IMR-90 (cell line): Measurements from ENCODE around the gene LRRC4C. TPM values are rescaled to one million over a fixed set of nuclear protein-coding genes. Genes with fewer than 3 reads are reported as not detected.

Experiments used
- ATAC-seq: fragments of 200-7000 bp; cut with Tn5 transposase; 2 replicates; pipeline ENCODE4 v1.9.1; 2020; ENCODE audit warnings: low read depth, mild to moderate bottlenecking, moderate library complexity
- BruUV-seq: library from RNA; stranded (reverse); fragments of 400-500 nt; replicated peaks from 2 replicates; lab custom pipeline; 2021; lab: Mats Ljungman, UMichigan
- CTCF ChIA-PET: fragments of 300-600 bp; formaldehyde crosslinking; extraction: SDS; loops from one replicate; lab custom pipeline; 2021; ENCODE audit warnings: antibody characterized with exemption; lab: Yijun Ruan, JAX
- POLR2A ChIA-PET: fragments of 300-600 bp; sonication (Branson Sonifier 250); formaldehyde crosslinking; loops from one replicate; lab custom pipeline; 2022; ENCODE audit warnings: antibody characterized with exemption; ENCODE audit not compliant: unreplicated experiment; lab: Charles Lee
- DNase-seq: peaks from one replicate; pipeline ENCODE4 v3.0.0; 2013
- H2AFZ ChIP-seq: replicated peaks from 2 replicates; pipeline ENCODE3; 2013; ENCODE audit warnings: low read length, mild to moderate bottlenecking; ENCODE audit not compliant: poor library complexity
- H2AK5ac ChIP-seq: 2 replicates; pipeline ENCODE4 v1.6.1; 2013; ENCODE audit warnings: low read depth, low read length, inconsistent platforms
- H2AK9ac ChIP-seq: replicated peaks from 2 replicates; pipeline ENCODE3; 2013; ENCODE audit warnings: mild to moderate bottlenecking, low read depth, low read length, moderate library complexity; ENCODE audit not compliant: poor library complexity
- H2BK120ac ChIP-seq: 2 replicates; pipeline ENCODE4 v1.6.1; 2013; ENCODE audit warnings: low read depth, low read length, inconsistent platforms
- H2BK15ac ChIP-seq: 3 replicates; pipeline ENCODE4 v1.6.1; 2013; ENCODE audit warnings: low read depth, low read length, inconsistent platforms
- H2BK20ac ChIP-seq: 2 replicates; pipeline ENCODE4 v1.6.1; 2013; ENCODE audit warnings: low read depth, mild to moderate bottlenecking, inconsistent platforms, low read length, moderate library complexity
- H2BK5ac ChIP-seq: 2 replicates; pipeline ENCODE4 v1.6.1; 2013; ENCODE audit warnings: mild to moderate bottlenecking, low read depth, low read length, inconsistent platforms; ENCODE audit not compliant: poor library complexity, severe bottlenecking
- H3K14ac ChIP-seq: replicated peaks from 2 replicates; pipeline ENCODE4 v1.6.1; 2013; ENCODE audit warnings: low read depth, low read length, inconsistent platforms
- H3K18ac ChIP-seq: 2 replicates; pipeline ENCODE4 v1.6.1; 2013; ENCODE audit warnings: low read depth, low read length, control low read depth
- H3K23ac ChIP-seq: 2 replicates; pipeline ENCODE4 v1.6.1; 2013; ENCODE audit warnings: low read depth, low read length, inconsistent platforms
- H3K27ac ChIP-seq: 2 replicates; pipeline ENCODE4 v1.5.1; 2013; ENCODE audit warnings: mild to moderate bottlenecking, control low read depth, low read length; ENCODE audit not compliant: insufficient read depth
- H3K27me3 ChIP-seq: 2 replicates; pipeline ENCODE4 v1.6.1; 2013; ENCODE audit warnings: low read length; ENCODE audit not compliant: control insufficient read depth, insufficient read depth
- H3K36me3 ChIP-seq: 2 replicates; pipeline ENCODE4 v1.6.1; 2013; ENCODE audit warnings: low read length, mixed read lengths; ENCODE audit not compliant: control insufficient read depth, insufficient read depth
- H3K4ac ChIP-seq: 2 replicates; pipeline ENCODE4 v1.6.1; 2013; ENCODE audit warnings: low read depth, low read length, inconsistent platforms
- H3K4me1 ChIP-seq: 2 replicates; pipeline ENCODE4 v1.6.1; 2013; ENCODE audit warnings: low read length, mixed read lengths; ENCODE audit not compliant: control insufficient read depth, insufficient read depth
- H3K4me2 ChIP-seq: 2 replicates; pipeline ENCODE4 v1.6.1; 2013; ENCODE audit warnings: low read depth, mild to moderate bottlenecking, control low read depth, low read length, moderate library complexity
- H3K4me3 ChIP-seq: 2 replicates; pipeline ENCODE4 v1.5.1; 2013; ENCODE audit warnings: low read depth, mild to moderate bottlenecking, control low read depth, low read length, moderate library complexity; ENCODE audit not compliant: insufficient read depth
- H3K56ac ChIP-seq: 2 replicates; pipeline ENCODE4 v1.6.1; 2013; ENCODE audit warnings: low read length, inconsistent platforms; ENCODE audit not compliant: insufficient read depth; ENCODE audit errors: extremely low read depth
- H3K79me1 ChIP-seq, 2 experiments: 2 replicates each; pipeline ENCODE4 v1.6.1; 2013; ENCODE audit warnings: low read length in 2 of 2, inconsistent platforms in 1 of 2, low read depth in 1 of 2
- H3K9ac ChIP-seq: 2 replicates; pipeline ENCODE4 v1.6.1; 2013; ENCODE audit warnings: low read depth, low read length, control low read depth
- H3K9me1 ChIP-seq: 2 replicates; pipeline ENCODE4 v1.6.1; 2013; ENCODE audit warnings: low read length, inconsistent platforms; ENCODE audit not compliant: insufficient read depth
- H3K9me3 ChIP-seq: 2 replicates; pipeline ENCODE4 v1.6.1; 2013; ENCODE audit warnings: low read length; ENCODE audit not compliant: control insufficient read depth, insufficient read depth
- H4K20me1 ChIP-seq: 2 replicates; pipeline ENCODE4 v1.6.1; 2013; ENCODE audit warnings: low read length, inconsistent platforms; ENCODE audit not compliant: insufficient read depth
- H4K5ac ChIP-seq: 2 replicates; pipeline ENCODE4 v1.6.1; 2013; ENCODE audit warnings: mild to moderate bottlenecking, low read depth, low read length, control low read depth
- H4K8ac ChIP-seq, 2 experiments: 2 replicates each; pipeline ENCODE4 v1.6.1; 2013; ENCODE audit warnings: low read depth in 2 of 2, low read length in 2 of 2, control low read depth in 1 of 2, inconsistent platforms in 1 of 2
- H4K91ac ChIP-seq: 2 replicates; pipeline ENCODE4 v1.6.1; 2013; ENCODE audit warnings: low read depth, low read length, inconsistent platforms; ENCODE audit not compliant: insufficient read depth
- BHLHE40 ChIP-seq: fragments of 150-350 bp; IDR thresholded peaks from 2 replicates; pipeline ENCODE4 v1.6.1; 2016; ENCODE audit warnings: mild to moderate bottlenecking, low read depth, low read length
- CEBPB ChIP-seq: IDR thresholded peaks from 2 replicates; pipeline ENCODE4 v1.6.1; 2012; ENCODE audit warnings: low read depth, low read length, improper control_type of control experiment
- CHD1 ChIP-seq: IDR thresholded peaks from 2 replicates; pipeline ENCODE4 v1.6.1; 2012; ENCODE audit warnings: low read depth, low read length, improper control_type of control experiment
- CTCF ChIP-seq: conservative IDR thresholded peaks from 2 replicates; pipeline ENCODE4 v1.5.1; 2012; ENCODE audit warnings: mild to moderate bottlenecking, low read depth, low read length, improper control_type of control experiment
- ELK1 ChIP-seq: fragments of 150-350 bp; IDR thresholded peaks from 2 replicates; pipeline ENCODE4 v1.6.1; 2016; ENCODE audit warnings: low read depth, mild to moderate bottlenecking, low read length, moderate library complexity, borderline replicate concordance
- FOS ChIP-seq: fragments of 150-350 bp; IDR thresholded peaks from 2 replicates; pipeline ENCODE4 v1.6.1; 2016; ENCODE audit warnings: low read depth, low read length
- MAFK ChIP-seq: IDR thresholded peaks from 2 replicates; pipeline ENCODE4 v1.6.1; 2012; ENCODE audit warnings: low read depth, low read length, improper control_type of control experiment
- MAZ ChIP-seq: IDR thresholded peaks from 2 replicates; pipeline ENCODE4 v1.6.1; 2012; ENCODE audit warnings: low read depth, mild to moderate bottlenecking, low read length, improper control_type of control experiment, moderate library complexity, borderline replicate concordance
- MXI1 ChIP-seq: IDR thresholded peaks from 2 replicates; pipeline ENCODE4 v1.6.1; 2012; ENCODE audit warnings: low read depth, mild to moderate bottlenecking, low read length, moderate library complexity, borderline replicate concordance
- NFE2L2 ChIP-seq: fragments of 150-350 bp; IDR thresholded peaks from 2 replicates; pipeline ENCODE4 v1.6.1; 2016; ENCODE audit warnings: low read depth, mild to moderate bottlenecking, low read length
- POLR2A ChIP-seq: IDR thresholded peaks from 2 replicates; pipeline ENCODE4 v1.6.1; 2012; ENCODE audit warnings: mild to moderate bottlenecking, low read depth, low read length
- RAD21 ChIP-seq: IDR thresholded peaks from 2 replicates; pipeline ENCODE4 v1.6.1; 2012; ENCODE audit warnings: low read length, improper control_type of control experiment
- RCOR1 ChIP-seq: IDR thresholded peaks from 2 replicates; pipeline ENCODE4 v1.6.1; 2012; ENCODE audit warnings: mild to moderate bottlenecking, low read length, improper control_type of control experiment; ENCODE audit not compliant: insufficient replicate concordance
- RFX5 ChIP-seq: IDR thresholded peaks from 2 replicates; pipeline ENCODE4 v1.8.0; 2012; ENCODE audit warnings: low read depth, mild to moderate bottlenecking, low read length, moderate library complexity
- SMC3 ChIP-seq: fragments of 150-350 bp; IDR thresholded peaks from 2 replicates; pipeline ENCODE4 v1.6.1; 2016; ENCODE audit warnings: low read depth, mild to moderate bottlenecking, antibody characterized with exemption, low read length, moderate library complexity
- USF2 ChIP-seq: fragments of 150-350 bp; IDR thresholded peaks from 2 replicates; pipeline ENCODE4 v1.6.1; 2017; ENCODE audit warnings: mild to moderate bottlenecking, antibody characterized with exemption, low read length, low read depth
- WGBS, 2 experiments: methylation state at CpG; one replicate each; pipeline versions ENCODE4 v1.1.5 to v1.1.7; 2013; ENCODE audit warnings: missing lambda C conversion rate in 2 of 2; ENCODE audit not compliant: insufficient read length in 1 of 2; ENCODE audit errors: extremely low coverage in 2 of 2; 5-methylcytosine and 5-hydroxymethylcytosine counted together
- dilution Hi-C: fragments of 300-500 bp; cut with HindIII; formaldehyde crosslinking; loops from one replicate; pipeline ENCODE4 v1.14.3; 2018; ENCODE audit warnings: low sequenced_read_pairs; ENCODE audit not compliant: unreplicated experiment
- in situ Hi-C: fragments of 300-500 bp; cut with MboI; formaldehyde crosslinking; loops from 3 replicates; pipeline ENCODE4 v1.14.3; 2019; ENCODE audit warnings: low sequenced_read_pairs, inconsistent platforms, mixed read lengths
- intact Hi-C: fragments of 100-400 bp; cut with micrococcal nuclease; formaldehyde crosslinking; loops from 2 replicates; pipeline ENCODE4 v1.10.0; 2022
- polyA plus RNA-seq, 3 experiments: library from polyadenylated mRNA; depleted of rRNA; stranded (reverse); fragments of >200 nt; gene quantifications; 2 replicates each; pipeline ENCODE4 v1.2.3, GENCODE V29; 2012; ENCODE audit warnings: low replicate concordance in 1 of 3
- total RNA-seq: library from RNA; depleted of rRNA; stranded (reverse); fragments of >200 nt; gene quantifications from 2 replicates; pipeline ENCODE4 v1.2.3, GENCODE V29; 2012

The LRRC4C gene
- total and polyA plus RNA-seq, 2 of the 4 experiments (the other 2 are of a cell fraction): under 0.01 to 0.03 TPM

GRCh38 chr11:40975076-40975475 lies 484.4 kb downstream of the LRRC4C start:
- Histone ChIP-seq H3K14ac (no peak overlapping the region), H3K4ac (no peak overlapping the region), H3K27ac (no peak overlapping the region), H3K9ac (no peak overlapping the region), H3K9me3 (peaks cover 6% of the 10 kb centered on the region), H4K91ac (no peak overlapping the region), H3K4me3 (no peak overlapping the region), H4K8ac (no peak overlapping the region), H3K23ac (no peak overlapping the region), H2AK5ac (no peak overlapping the region), H2BK15ac (no peak overlapping the region), H4K5ac (no peak overlapping the region), H2BK20ac (no peak overlapping the region), H3K4me1 (no peaks in the 10 kb centered on the region), H2BK5ac (no peak overlapping the region), H3K18ac (no peak overlapping the region), H4K20me1 (no peaks in the 10 kb centered on the region), H3K9me1 (no peaks in the 10 kb centered on the region), H2BK120ac (no peak overlapping the region), H3K27me3 (no peaks in the 10 kb centered on the region), H2AFZ (no peak overlapping the region), H3K79me1 (no peaks in the 10 kb centered on the region), H3K4me2 (no peak overlapping the region), H2AK9ac (no peak overlapping the region), H3K36me3 (no peaks in the 10 kb centered on the region), H3K56ac (no peak overlapping the region)
- no CpG with 5 or more reads among the region's 2 CpGs for WGBS, 2 experiments
- ATAC-seq (no peak), DNase-seq (no peak)
- POLR2A ChIA-PET: interaction anchor here (0.6 kb wide), 1 partner anchor 23 kb away, joined by 3 read pairs; no protein-coding TSS in a partner anchor
- CTCF ChIA-PET: no interaction called here
- TF ChIP-seq NFE2L2: no peak
- no peak for TF ChIP-seq USF2
- no peak for TF ChIP-seq SMC3
- TF ChIP-seq CEBPB: no peak
- TF ChIP-seq CHD1: no peak
- TF ChIP-seq FOS: no peak
- TF ChIP-seq BHLHE40: no peak
- no peak for TF ChIP-seq RFX5
- no peak for TF ChIP-seq CTCF
- no peak for TF ChIP-seq MAZ
- TF ChIP-seq RAD21: no peak
- no peak for TF ChIP-seq MAFK
- no peak for TF ChIP-seq MXI1
- TF ChIP-seq RCOR1: no peak
- TF ChIP-seq ELK1: no peak
- no peak for TF ChIP-seq POLR2A
- BruUV-seq: no TSS peak
- dilution Hi-C loops: no loop called here
- intact Hi-C loops: no loop called here
- in situ Hi-C loops: no loop called here
